Progenitor cell of endocrine pancreas (in vitro differentiated cells): Measurements from ENCODE around the gene C1orf141. TPM values are rescaled to one million over a fixed set of nuclear protein-coding genes. Genes with fewer than 3 reads are reported as not detected.

Source experiments
- DNase-seq: peaks from one replicate; pipeline ENCODE4 v3.0.0; 2021; ENCODE audit warnings: low spot score; ENCODE audit not compliant: unreplicated experiment
- H3K27ac Mint-ChIP-seq: 2 replicates; pipeline ENCODE4 v1.8.0; 2021; ENCODE audit warnings: mild to moderate bottlenecking, moderate library complexity, mixed read lengths
- H3K27me3 Mint-ChIP-seq: 2 replicates; pipeline ENCODE4 v1.8.0; 2021; ENCODE audit warnings: mixed read lengths
- H3K36me3 Mint-ChIP-seq: 2 replicates; pipeline ENCODE4 v1.8.0; 2022; ENCODE audit warnings: mixed read lengths; ENCODE audit not compliant: insufficient read depth
- H3K4me1 Mint-ChIP-seq: 2 replicates; pipeline ENCODE4 v1.8.0; 2021; ENCODE audit warnings: low read depth, mixed read lengths
- H3K4me3 Mint-ChIP-seq: 2 replicates; pipeline ENCODE4 v1.8.0; 2021; ENCODE audit warnings: low read depth, mild to moderate bottlenecking, moderate library complexity, mixed read lengths
- H3K9me3 Mint-ChIP-seq: 2 replicates; pipeline ENCODE4 v1.8.0; 2021; ENCODE audit warnings: low read depth, mixed read lengths
- CTCF ChIP-seq: fragments of 200-600 bp; sonication (generic); IDR thresholded peaks from one replicate; pipeline ENCODE4 v1.5.0; 2021; ENCODE audit warnings: antibody characterized with exemption, mild to moderate bottlenecking; ENCODE audit not compliant: unreplicated experiment
- total RNA-seq: library from RNA; stranded (reverse); gene quantifications from 2 replicates; pipeline ENCODE4 v1.2.1, GENCODE V29; 2021

The C1orf141 gene
- total RNA-seq, 1 donor from 2014 or later, result not detected

GRCh38 chr1:67165468-67166041, 30.8 kb upstream of the C1orf141 start:
- no peak overlapping the region for H3K27ac Mint-ChIP-seq
- H3K4me3 Mint-ChIP-seq, result no peak overlapping the region
- no peaks in the 10 kb centered on the region for H3K9me3 Mint-ChIP-seq
- no peak for TF ChIP-seq CTCF
- no peak for DNase-seq
- peaks cover 3% of the 10 kb centered on the region for H3K27me3 Mint-ChIP-seq
- peaks cover 5% of the 10 kb centered on the region for H3K4me1 Mint-ChIP-seq
- H3K36me3 Mint-ChIP-seq, result no peaks in the 10 kb centered on the region

GRCh38 chr1:67162954-67163353, 28.2 kb upstream of the C1orf141 start:
- Mint-ChIP-seq H3K4me1 (no peaks in the 10 kb centered on the region), H3K36me3 (peaks cover 2% of the 10 kb centered on the region), H3K4me3 (no peak overlapping the region), H3K9me3 (peaks cover 7% of the 10 kb centered on the region), H3K27ac (no peak overlapping the region), H3K27me3 (peaks cover 3% of the 10 kb centered on the region)
- no peak for TF ChIP-seq CTCF
- no peak for DNase-seq

GRCh38 chr1:67159233-67159632, 24.5 kb upstream of the C1orf141 start:
- H3K27me3 Mint-ChIP-seq, result peaks cover 23% of the 10 kb centered on the region
- TF ChIP-seq CTCF, result no peak
- peak overlapping the region; percentile 79 for H3K27ac Mint-ChIP-seq
- no peak overlapping the region for H3K4me3 Mint-ChIP-seq
- no peaks in the 10 kb centered on the region for H3K4me1 Mint-ChIP-seq
- H3K9me3 Mint-ChIP-seq, result peaks cover 7% of the 10 kb centered on the region
- peaks cover 2% of the 10 kb centered on the region for H3K36me3 Mint-ChIP-seq
- DNase-seq, result no peak

- Mint-ChIP-seq H3K9me3 (peaks cover 7% of the 10 kb centered on the region), H3K27me3 (peaks cover 29% of the 10 kb centered on the region), H3K4me1 (no peaks in the 10 kb centered on the region), H3K36me3 (peaks cover 2% of the 10 kb centered on the region), H3K27ac (peak overlapping the region; percentile 88), H3K4me3 (no peak overlapping the region)
- no peak for TF ChIP-seq CTCF
- no peak for DNase-seq
Observed at GRCh38 chr1:67158401-67158800, 23.6 kb upstream of the C1orf141 start.

GRCh38 chr1:67150931-67151330, 16.2 kb upstream of the C1orf141 start:
- H3K27ac Mint-ChIP-seq, result no peak overlapping the region
- DNase-seq, result no peak
- no peak for TF ChIP-seq CTCF
- peaks cover 53% of the 10 kb centered on the region for H3K27me3 Mint-ChIP-seq
- no peaks in the 10 kb centered on the region for H3K36me3 Mint-ChIP-seq
- no peak overlapping the region for H3K4me3 Mint-ChIP-seq
- peaks cover 2% of the 10 kb centered on the region for H3K4me1 Mint-ChIP-seq
- H3K9me3 Mint-ChIP-seq, result no peaks in the 10 kb centered on the region
